ENCODE results near the gene GNB1L.

The GNB1L gene

GRCh38 chr22:19772673-19773469, 81.8 kb downstream of the GNB1L start:
- DNase-seq: no peak

GRCh38 chr22:19772422-19772672, 82.3 kb downstream of the GNB1L start:
- no peak for DNase-seq

- DNase-seq: no peak
Measured at GRCh38 chr22:19770349-19771220, 84.1 kb downstream of the GNB1L start.

GRCh38 chr22:19769393-19769715, 85.3 kb downstream of the GNB1L start:
- no peak for DNase-seq

GRCh38 chr22:19767427-19768341, 87.0 kb downstream of the GNB1L start:
- DNase-seq: no peak

- DNase-seq: peak; percentile 77
Measured at GRCh38 chr22:19766511-19767426, 87.9 kb downstream of the GNB1L start.

- no peak for DNase-seq
Measured at GRCh38 chr22:19766240-19766510, 88.5 kb downstream of the GNB1L start.

GRCh38 chr22:19765477-19766239, 89.0 kb downstream of the GNB1L start:
- peak; percentile 69 for DNase-seq

GRCh38 chr22:19764636-19765476, 89.8 kb downstream of the GNB1L start:
- DNase-seq: no peak

GRCh38 chr22:19764299-19764593, 90.4 kb downstream of the GNB1L start:
- DNase-seq: no peak

- DNase-seq: no peak
Measured at GRCh38 chr22:19763458-19764298, 91.0 kb downstream of the GNB1L start.

- DNase-seq: no peak
Measured at GRCh38 chr22:19762568-19763457, 91.9 kb downstream of the GNB1L start.

GRCh38 chr22:19761725-19762567, 92.7 kb downstream of the GNB1L start:
- DNase-seq: no peak

GRCh38 chr22:19760951-19761724, 93.5 kb downstream of the GNB1L start:
- no peak for DNase-seq

- no peak for DNase-seq
Measured at GRCh38 chr22:19760058-19760950, 94.4 kb downstream of the GNB1L start, which contains the start of gene TBX1. Gene TBX1 (plus strand): TSS chr22:19760778. CDS start chr22:19760844, 66 bp downstream.

Measured in activated effector memory CD4-positive, alpha-beta T cell treated with anti-CD3 and anti-CD28 coated beads, Interleukin-2, amount 50 U/mL, for 16 hours (primary cell).